Adrenal gland (tissue), 12 donors: ENCODE results near the gene AGBL4. TPM values are rescaled to one million over a fixed set of nuclear protein-coding genes. Genes with fewer than 3 reads are reported as not detected.

Experiments used
- DNase-seq, 7 donors: peaks; one replicate each; pipeline ENCODE4 v3.0.0-alpha.2; 2019 to 2020
- H3K27ac ChIP-seq, 5 donors: fragments of 200-600 bp; sonication (generic) in 4 of 5; 1 replicate in 3 of 5; 2 replicates in 2 of 5; pipeline versions ENCODE4 v1.5.1 to v1.8.0; 2016 to 2020; ENCODE audit warnings: mild to moderate bottlenecking in 1 of 5
- H3K27me3 ChIP-seq: fragments of 200-600 bp; 2 replicates; pipeline ENCODE4 v1.8.0; 2021
- H3K36me3 ChIP-seq, 2 donors: fragments of 200-600 bp; replicated peaks in 1 of 2; 1 replicate in 1 of 2; 2 replicates in 1 of 2; pipeline versions ENCODE4 v1.5.1 to v1.8.0; 2018 to 2022
- H3K4me1 ChIP-seq, 2 donors: fragments of 200-600 bp; replicated peaks in 1 of 2; 1 replicate in 1 of 2; 2 replicates in 1 of 2; pipeline versions ENCODE4 v1.5.1 to v1.8.0; 2018 to 2021
- H3K4me3 ChIP-seq, 4 donors: fragments of 200-600 bp; sonication (generic) in 3 of 4; one replicate each; pipeline ENCODE4 v1.5.1; 2016 to 2018
- H3K9me3 ChIP-seq, 3 donors: fragments of 200-600 bp; sonication (generic) in 1 of 3; replicated peaks in 1 of 3; 1 replicate in 2 of 3; 2 replicates in 1 of 3; pipeline versions ENCODE4 v1.5.1 to v1.8.0; 2016 to 2021
- CTCF ChIP-seq, 6 experiments: fragments of 450-650 bp in 4 of 6; fragments of 200-600 bp in 2 of 6; sonication (generic) in 1 of 6; IDR thresholded peaks; 1 replicate in 5 of 6; 2 replicates in 1 of 6; pipeline versions ENCODE4 v1.5.1 to v1.8.0; 2016 to 2021; ENCODE audit warnings: antibody characterized with exemption in 6 of 6, mild to moderate bottlenecking in 2 of 6, moderate library complexity in 1 of 6
- POLR2A ChIP-seq, 2 donors: fragments of 450-650 bp; IDR thresholded peaks; one replicate each; pipeline ENCODE4 v1.6.1; 2017; ENCODE audit warnings: antibody characterized with exemption in 2 of 2, mild to moderate bottlenecking in 2 of 2, moderate library complexity in 1 of 2
- WGBS, 4 donors: extraction: QIAGEN DNeasy Blood & Tissue Kit in 2 of 4; methylation state at CpG; one replicate each; pipeline versions ENCODE4 v1.1.5 to v1.1.7; 2013 to 2017; 5-methylcytosine and 5-hydroxymethylcytosine counted together
- intact Hi-C, 2 donors: fragments of 100-400 bp; cut with DNase I; formaldehyde crosslinking; loops; one replicate each; pipeline versions ENCODE4 v1.14.1 to v1.15.0; 2022 to 2023
- polyA plus RNA-seq, 3 donors: library from polyadenylated mRNA; stranded (reverse); fragments of 200-250 nt in 2 of 3; fragments of 350-450 nt in 1 of 3; fragmentation: Illumina TruSeq in 1 of 3; extraction: RNeasy Lipid Tissue Mini Kit (QIAGEN cat#74804) in 1 of 3; gene quantifications; one replicate each; pipeline ENCODE4 v1.2.3, GENCODE V29; 2013 to 2014
- total RNA-seq, 9 donors: library from RNA; depleted of rRNA in 4 of 9; stranded (reverse); fragments of >200 nt in 4 of 9; fragments of 120-200 nt in 1 of 9; fragmentation: NEBNext Ultra II Directional in 1 of 9; extraction: Animal tissue kit (Norgen Biotek cat#: 25700) in 1 of 9; gene quantifications; one replicate each; pipeline versions ENCODE4 v1.1.0 to v1.2.4, GENCODE V29; 2013 to 2023
- donor health status: healthy with polysubstance abuse.
- donor health status: Bipolar disorder and iron deficiency.
- donor health status: DM: yes; HTN: yes; CAD: no.
- donor health status: DM: no; HTN: no; CAD: no.
- donor health status: DM: no; HTN: no; CAD: no.
- donor health status: DM: yes; HTN: yes; CAD: no.

The AGBL4 gene
- total and polyA plus RNA-seq, 12 donors: 0.10 to 1.9 (median 0.80) TPM; not detected in 2

- H3K9me3 ChIP-seq: no peaks in the 10 kb centered on the region
- H3K36me3 ChIP-seq: no peaks in the 10 kb centered on the region
- H3K4me1 ChIP-seq: no peaks in the 10 kb centered on the region
- no peak overlapping the region for H3K27ac ChIP-seq
- no peaks in the 10 kb centered on the region for H3K27me3 ChIP-seq
- no peak for DNase-seq
- intact Hi-C loops: no loop called here
- no peak for TF ChIP-seq CTCF (IDR thresholded peaks at IDR 0.05)
- H3K4me3 ChIP-seq: no peak overlapping the region
- WGBS, 4 donors: 81 to 94% (median 86%) methylated on average over 3 of the region's 3 CpGs
Measured at GRCh38 chr1:49544615-49545014, 479.1 kb downstream of the AGBL4 start.

- Histone ChIP-seq H3K4me1 (no peaks in the 10 kb centered on the region), H3K27me3 (no peaks in the 10 kb centered on the region), H3K27ac (no peak overlapping the region), H3K36me3 (no peaks in the 10 kb centered on the region), H3K9me3 (no peaks in the 10 kb centered on the region), H3K4me3 (no peak overlapping the region)
- 86 to 93% (median 89%) methylated on average over 11 to 24 of the region's 24 CpGs for WGBS, 4 donors
- TF ChIP-seq POLR2A (IDR thresholded peaks at IDR 0.05): no peak
- no peak for TF ChIP-seq CTCF (IDR thresholded peaks at IDR 0.05)
- no peak for DNase-seq
- intact Hi-C loops: no loop called here
Measured at GRCh38 chr1:49541096-49541752, 482.5 kb downstream of the AGBL4 start.

- no peaks in the 10 kb centered on the region for H3K4me1 ChIP-seq
- intact Hi-C loops: no loop called here
- WGBS, 4 donors: 67 to 71% (median 69%) methylated on average over 7 of the region's 7 CpGs
Measured at GRCh38 chr1:49527606-49528305, 496.0 kb downstream of the AGBL4 start.

GRCh38 chr1:49526672-49527071 lies 497.1 kb downstream of the AGBL4 start:
- H3K9me3 ChIP-seq: no peaks in the 10 kb centered on the region
- intact Hi-C loops: no loop called here
- no peak for DNase-seq
- WGBS, 4 donors: 81 to 92% (median 86%) methylated on average over 1 of the region's 1 CpG
- TF ChIP-seq POLR2A (IDR thresholded peaks at IDR 0.05): no peak
- no peak for TF ChIP-seq CTCF (IDR thresholded peaks at IDR 0.05)
- no peaks in the 10 kb centered on the region for H3K27me3 ChIP-seq
- no peak overlapping the region for H3K4me3 ChIP-seq
- H3K27ac ChIP-seq: no peak overlapping the region
- H3K36me3 ChIP-seq: no peaks in the 10 kb centered on the region
- no peaks in the 10 kb centered on the region for H3K4me1 ChIP-seq

More at GRCh38 chr1:49527606-49528305, 496.0 kb downstream of the AGBL4 start:
- Histone ChIP-seq H3K9me3 (no peaks in the 10 kb centered on the region), H3K27ac (no peak overlapping the region), H3K36me3 (no peaks in the 10 kb centered on the region), H3K4me3 (no peak overlapping the region), H3K27me3 (no peaks in the 10 kb centered on the region)
- no peak for DNase-seq
- TF ChIP-seq CTCF (IDR thresholded peaks at IDR 0.05) (no peak), POLR2A (IDR thresholded peaks at IDR 0.05) (no peak)
